Hepatocyte (in vitro differentiated cells): ENCODE data around the gene KRTAP12-4.

Experiments used
- CTCF ChIP-seq: fragments of 200-600 bp; sonication (generic); IDR thresholded peaks from 2 replicates; pipeline ENCODE4 v1.5.1; 2016; ENCODE audit warnings: antibody characterized with exemption, mild to moderate bottlenecking; ENCODE audit not compliant: poor library complexity
- EZH2phosphoT487 ChIP-seq: fragments of 200-600 bp; sonication (generic); IDR thresholded peaks from one replicate; pipeline ENCODE4 v1.6.1; 2018; ENCODE audit warnings: antibody characterized with exemption, mild to moderate bottlenecking, low read depth, moderate library complexity; ENCODE audit not compliant: unreplicated experiment, severe bottlenecking

- TF ChIP-seq CTCF (no peak), EZH2phosphoT487 (no peak)
Observed at GRCh38 chr21:44666401-44667320, 12.2 kb upstream of the KRTAP12-4 start, which contains the start of gene KRTAP12-2.
